Measurements from ENCODE around the gene MEIKIN.

- no peak for TF ChIP-seq TAF1 (IDR thresholded peaks at IDR 0.05; ENCODE audit: borderline replicate concordance, insufficient read depth, low read length)
- TF ChIP-seq POLR2AphosphoS5 (IDR thresholded peaks at IDR 0.05; ENCODE audit: low read depth, low read length): no peak
- TF ChIP-seq REST (IDR thresholded peaks at IDR 0.05; ENCODE audit: insufficient read depth in 1 of 2, low read depth in 2 of 2, low read length in 2 of 2): no peak
- no peak for TF ChIP-seq FOXP2 (optimal IDR thresholded peaks at IDR 0.05; ENCODE audit: borderline replicate concordance, extremely low read depth, extremely low read length, insufficient read depth)
- no peak for TF ChIP-seq SIN3A (IDR thresholded peaks at IDR 0.05; ENCODE audit: borderline replicate concordance, insufficient read depth, low read length)
Measured at GRCh38 chr5:131857388-131857787, 88.1 kb downstream of the MEIKIN start.
